NT2/D1 (cell line): ENCODE data around the gene HDAC8.
"Not testable (repeated sequence)": the region's sequence is repeated elsewhere in the genome, so short reads cannot be mapped to it uniquely, and the experiment has no call there.

Source experiments
- DNase-seq: peaks from one replicate; pipeline ENCODE4 v3.0.0-alpha.2; 2011; ENCODE audit warnings: low read depth, low spot score
- H3K27me3 ChIP-seq: 2 replicates; pipeline ENCODE4 v1.6.0; 2011; ENCODE audit warnings: mild to moderate bottlenecking; ENCODE audit not compliant: insufficient read length, insufficient read depth
- H3K36me3 ChIP-seq: 2 replicates; pipeline ENCODE4 v1.6.1; 2011; ENCODE audit warnings: mild to moderate bottlenecking, low read length, mixed read lengths; ENCODE audit not compliant: insufficient read depth, insufficient read length
- H3K4me1 ChIP-seq: 2 replicates; pipeline ENCODE4 v1.5.1; 2011; ENCODE audit not compliant: insufficient read depth, insufficient read length
- H3K4me3 ChIP-seq: 2 replicates; pipeline ENCODE4 v1.5.1; 2011; ENCODE audit warnings: low read depth; ENCODE audit not compliant: insufficient read length
- H3K9ac ChIP-seq: 2 replicates; pipeline ENCODE4 v1.6.0; 2011; ENCODE audit warnings: low read depth; ENCODE audit not compliant: insufficient read length
- H3K9me3 ChIP-seq: 2 replicates; pipeline ENCODE4 v1.5.1; 2011; ENCODE audit warnings: mild to moderate bottlenecking, low read length; ENCODE audit not compliant: insufficient read depth
- SUZ12 ChIP-seq: IDR thresholded peaks from 2 replicates; pipeline ENCODE4 v1.6.1; 2011; ENCODE audit not compliant: insufficient read length, insufficient read depth; ENCODE audit errors: extremely low read depth
- YY1 ChIP-seq: IDR thresholded peaks from 2 replicates; pipeline ENCODE4 v1.6.1; 2011; ENCODE audit not compliant: insufficient read length, insufficient read depth
- ZNF274 ChIP-seq: IDR thresholded peaks from 2 replicates; pipeline ENCODE4 v1.6.1; 2011; ENCODE audit warnings: mild to moderate bottlenecking, low read depth, low read length

The HDAC8 gene

GRCh38 chrX:72572248-72573157 lies at the start of gene HDAC8:
Gene HDAC8 (minus strand): TSS chrX:72572843. CDS start chrX:72572761, 82 bp downstream.
- DNase-seq = peak; percentile 75
- H3K36me3 ChIP-seq = peaks cover 32% of the 10 kb centered on the region
- TF ChIP-seq YY1 = no peak
- no peak for TF ChIP-seq ZNF274
- no peak for TF ChIP-seq SUZ12
- H3K4me1 ChIP-seq = no peaks in the 10 kb centered on the region
- H3K9ac ChIP-seq = peak within 1 kb of the TSS; percentile 89
- no peaks in the 10 kb centered on the region for H3K27me3 ChIP-seq
- H3K9me3 ChIP-seq = no peaks in the 10 kb centered on the region
- peak within 1 kb of the TSS; percentile 76 for H3K4me3 ChIP-seq

DNA sequence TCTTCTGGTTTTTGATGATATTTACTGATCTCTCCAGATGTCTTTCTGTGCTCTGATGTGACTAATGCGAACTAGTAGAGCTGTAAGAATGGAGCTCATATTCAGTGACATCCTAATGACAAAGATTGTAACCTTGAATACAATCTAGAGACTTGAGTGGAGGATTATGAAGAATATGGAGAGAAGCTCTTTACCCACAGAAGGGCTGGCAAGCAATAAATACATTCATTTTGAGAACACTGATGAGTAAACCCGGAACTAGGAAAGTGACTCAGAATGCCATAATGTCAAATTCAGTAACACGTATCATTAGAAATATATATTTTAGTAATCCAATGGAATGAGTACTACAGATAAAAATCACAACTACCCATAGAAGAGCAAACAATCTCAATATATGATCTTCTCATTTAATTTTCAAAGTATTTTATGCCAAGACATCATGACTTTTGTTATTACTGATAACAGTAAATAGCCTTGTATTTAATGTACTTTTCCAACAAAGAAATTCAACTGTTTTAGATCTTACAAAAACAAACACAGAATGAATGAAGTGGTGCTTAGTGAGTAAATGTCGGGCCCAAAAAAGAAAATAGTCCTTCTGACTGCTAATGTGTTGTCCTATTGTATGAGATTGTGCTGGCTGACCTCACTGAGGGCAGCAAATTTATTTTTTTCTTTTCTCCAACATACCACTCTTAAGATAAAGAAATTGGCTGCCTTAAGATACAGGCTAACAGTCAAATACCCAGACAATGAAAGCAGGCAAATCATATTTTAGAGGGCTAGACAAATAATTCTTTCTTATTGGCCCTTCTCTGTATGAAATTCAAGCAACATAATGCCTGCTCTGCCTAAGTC lies 49.2 kb upstream of the HDAC8 start:
- H3K9me3 ChIP-seq = no peaks in the 10 kb centered on the region
- H3K9ac ChIP-seq = no peak overlapping the region
- H3K36me3 ChIP-seq = peaks cover 15% of the 10 kb centered on the region
- no peak for TF ChIP-seq SUZ12
- TF ChIP-seq YY1 = no peak
- no peak for TF ChIP-seq ZNF274
- no peak overlapping the region for H3K4me3 ChIP-seq
- no peaks in the 10 kb centered on the region for H3K27me3 ChIP-seq
- no peak for DNase-seq
- no peaks in the 10 kb centered on the region for H3K4me1 ChIP-seq

- no peaks in the 10 kb centered on the region for H3K27me3 ChIP-seq
- peaks cover 15% of the 10 kb centered on the region for H3K36me3 ChIP-seq
- no peak overlapping the region for H3K9ac ChIP-seq
- no peak overlapping the region for H3K4me3 ChIP-seq
- TF ChIP-seq SUZ12 = no peak
- no peak for TF ChIP-seq ZNF274
- TF ChIP-seq YY1 = no peak
- no peaks in the 10 kb centered on the region for H3K9me3 ChIP-seq
- H3K4me1 ChIP-seq = no peaks in the 10 kb centered on the region
- DNase-seq = no peak
Observed at GRCh38 chrX:72621163-72621562, 48.5 kb upstream of the HDAC8 start.

- no peak for DNase-seq
- Histone ChIP-seq H3K36me3 (peaks cover 15% of the 10 kb centered on the region), H3K4me1 (no peaks in the 10 kb centered on the region), H3K27me3 (no peaks in the 10 kb centered on the region), H3K9me3 (no peaks in the 10 kb centered on the region), H3K9ac (no peak overlapping the region), H3K4me3 (no peak overlapping the region)
- TF ChIP-seq SUZ12 (no peak), ZNF274 (no peak), YY1 (no peak)
Observed at GRCh38 chrX:72620550-72621145, 48.0 kb upstream of the HDAC8 start.

DNA sequence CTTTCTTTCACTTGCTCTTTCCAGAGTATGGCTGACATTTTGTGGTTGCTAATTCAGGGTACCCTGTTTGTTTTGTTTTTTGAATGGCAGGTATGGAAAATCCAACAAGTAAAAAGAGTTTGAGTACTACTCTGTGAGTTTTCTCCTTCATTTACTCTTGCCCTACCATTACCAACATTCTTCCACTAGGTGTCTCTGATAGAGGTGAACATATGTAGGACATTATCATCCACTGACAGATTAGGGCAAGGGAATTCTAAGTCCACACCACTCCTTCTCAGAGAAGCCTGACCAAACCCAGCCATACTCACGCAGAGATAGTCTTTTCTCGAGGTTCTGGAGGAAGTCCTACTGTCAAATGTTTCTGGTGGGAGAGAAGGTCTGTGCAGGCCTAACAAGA lies 36.7 kb upstream of the HDAC8 start:
- Histone ChIP-seq H3K27me3 (no peaks in the 10 kb centered on the region), H3K4me3 (no peak overlapping the region), H3K36me3 (peaks cover 14% of the 10 kb centered on the region), H3K9me3 (no peaks in the 10 kb centered on the region), H3K9ac (no peak overlapping the region), H3K4me1 (no peaks in the 10 kb centered on the region)
- no peak for DNase-seq
- no peak for TF ChIP-seq SUZ12
- TF ChIP-seq YY1 = no peak
- no peak for TF ChIP-seq ZNF274

GRCh38 chrX:72604705-72605104 lies 32.1 kb upstream of the HDAC8 start:
- DNase-seq = no peak
- Histone ChIP-seq H3K4me1 (no peaks in the 10 kb centered on the region), H3K9ac (no peak overlapping the region), H3K36me3 (peaks cover 14% of the 10 kb centered on the region), H3K27me3 (no peaks in the 10 kb centered on the region), H3K4me3 (no peak overlapping the region), H3K9me3 (no peaks in the 10 kb centered on the region)
- no peak for TF ChIP-seq ZNF274
- no peak for TF ChIP-seq YY1
- no peak for TF ChIP-seq SUZ12

DNA sequence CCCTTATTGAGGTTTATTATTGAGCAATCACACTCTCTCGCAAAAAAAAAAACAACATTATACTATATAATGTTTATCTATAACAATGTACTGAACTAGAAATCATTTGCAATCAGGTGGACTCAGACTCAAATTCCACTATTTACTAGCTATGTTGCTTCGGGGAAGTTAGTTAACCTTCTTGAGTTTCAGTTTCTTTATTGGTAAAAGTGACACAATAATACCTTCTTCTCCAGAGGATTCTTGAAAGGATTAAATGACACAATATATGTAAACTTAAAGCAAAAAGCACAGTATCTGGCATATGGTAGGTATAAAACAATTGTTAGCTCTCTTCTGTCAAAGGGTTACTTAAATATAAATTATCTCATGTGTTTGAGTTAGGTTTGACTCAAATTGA lies 31.5 kb upstream of the HDAC8 start:
- DNase-seq = no peak

GRCh38 chrX:72591038-72591437 lies 18.4 kb upstream of the HDAC8 start:
- not testable (repeated sequence) for H3K4me3 ChIP-seq, DNase-seq, H3K4me1 ChIP-seq, H3K27me3 ChIP-seq, H3K36me3 ChIP-seq, H3K9ac ChIP-seq, H3K9me3 ChIP-seq

More for the DNA sequence above, 31.5 kb upstream of the HDAC8 start:
- TF ChIP-seq ZNF274 = no peak
- TF ChIP-seq SUZ12 = no peak
- no peak for TF ChIP-seq YY1
- Histone ChIP-seq H3K4me1 (no peaks in the 10 kb centered on the region), H3K4me3 (no peak overlapping the region), H3K9me3 (no peaks in the 10 kb centered on the region), H3K36me3 (peaks cover 13% of the 10 kb centered on the region), H3K9ac (no peak overlapping the region), H3K27me3 (no peaks in the 10 kb centered on the region)
